CD4-positive, alpha-beta T cell treated with Interleukin-12 subunit alpha and Interleukin-12 subunit beta, for 1 hour (primary cell): ENCODE results near the gene RBM23.
"Not testable (repeated sequence)": the region's sequence is repeated elsewhere in the genome, so short reads cannot be mapped to it uniquely, and the experiment has no call there.

Source experiments
- DNase-seq: peaks from one replicate; pipeline ENCODE4 v3.0.0-alpha.2; 2020

Gene RBM23

DNA sequence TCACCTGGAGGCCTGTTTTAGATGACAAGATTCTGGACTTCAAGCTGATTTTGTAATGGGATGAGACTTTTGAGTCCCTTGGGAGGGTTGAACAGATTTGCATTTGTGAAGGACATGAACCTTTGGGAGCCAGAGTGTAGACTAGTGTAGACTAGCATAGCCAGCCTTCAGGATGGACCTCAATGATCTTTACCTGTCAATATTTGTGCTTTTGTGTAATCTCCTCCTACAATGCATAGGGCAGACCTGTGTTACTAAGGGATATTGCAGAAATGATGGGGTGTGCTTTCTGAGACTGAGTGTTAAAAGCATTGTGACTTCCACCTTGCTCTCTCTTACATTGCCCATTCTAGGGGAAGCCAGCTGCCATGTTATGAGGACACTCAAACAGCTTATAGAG, 57.3 kb downstream of the RBM23 start:
- DNase-seq: no peak

DNA sequence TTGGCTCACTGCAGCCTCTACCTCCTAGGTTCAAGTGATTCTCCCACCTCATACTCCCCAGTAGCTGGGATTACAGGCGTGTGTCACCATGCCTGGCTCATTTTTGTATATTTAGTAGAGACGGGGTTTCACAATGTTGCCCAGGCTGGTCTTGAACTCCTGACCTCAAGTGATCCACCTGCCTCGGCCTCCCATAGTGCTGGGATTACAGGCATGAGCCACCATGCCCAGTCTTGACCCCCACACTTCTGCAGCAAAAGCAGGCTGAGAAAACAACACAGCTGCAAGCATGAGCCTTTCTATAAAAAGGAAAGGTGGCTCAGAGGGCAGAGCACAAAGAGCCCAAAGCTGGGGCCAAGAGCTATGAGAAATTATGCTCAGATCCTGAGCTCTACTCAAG, 58.6 kb downstream of the RBM23 start:
- not testable (repeated sequence) for DNase-seq

DNA sequence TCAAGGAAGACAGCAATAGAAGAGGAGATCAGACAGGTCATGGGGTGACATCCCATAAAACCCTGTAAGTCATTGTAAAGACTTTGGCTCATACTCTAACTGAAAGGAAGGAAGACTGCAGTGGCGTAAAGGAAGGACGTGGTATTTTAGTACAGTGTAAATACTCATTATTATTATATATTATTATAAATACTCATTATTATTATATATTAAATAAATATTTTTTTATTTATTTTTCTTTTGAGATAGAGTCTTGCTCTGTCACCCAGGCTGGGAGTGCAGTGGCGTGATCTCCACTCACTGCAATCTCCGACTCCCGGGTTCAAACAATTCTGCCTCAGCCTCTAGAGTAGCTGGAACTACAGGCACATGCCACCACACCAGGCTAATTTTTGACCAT, 62.5 kb downstream of the RBM23 start:
- DNase-seq: no peak

DNA sequence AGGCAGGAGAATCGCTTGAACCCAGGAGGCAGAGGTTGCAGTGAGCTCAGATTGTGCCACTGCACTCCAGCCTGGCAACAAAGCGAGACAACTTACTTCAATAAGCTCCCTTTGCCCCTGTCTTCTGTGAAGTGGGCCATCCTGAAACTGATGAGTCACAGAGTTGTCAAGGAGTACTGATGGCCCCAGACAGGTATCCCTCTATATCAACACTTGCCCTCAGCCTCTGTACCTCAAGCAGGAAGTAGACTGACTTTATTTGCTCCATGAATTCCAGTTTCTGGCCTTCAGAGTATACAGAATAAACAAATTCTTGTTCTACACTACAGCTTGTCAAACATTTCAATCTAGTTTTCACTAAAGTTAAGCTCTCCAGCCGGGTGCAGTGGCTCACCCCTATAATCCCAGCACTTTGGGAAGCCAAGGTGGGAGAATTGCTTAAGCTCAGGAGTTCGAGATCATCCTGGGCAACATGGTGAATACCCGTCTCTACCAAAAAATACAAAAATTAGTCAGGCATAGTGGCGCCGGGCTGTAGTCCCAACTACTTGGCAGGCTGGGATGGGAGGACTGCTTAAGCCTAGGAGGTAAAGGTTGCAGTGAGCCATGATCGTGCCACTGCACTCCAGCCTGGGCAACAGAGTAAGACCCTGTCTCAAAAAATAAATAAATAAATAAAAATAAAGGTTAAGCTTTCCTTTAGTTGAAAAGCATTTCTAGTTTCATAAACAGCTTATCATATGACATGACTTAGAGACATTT, 63.8 kb downstream of the RBM23 start:
- DNase-seq: no peak

DNA sequence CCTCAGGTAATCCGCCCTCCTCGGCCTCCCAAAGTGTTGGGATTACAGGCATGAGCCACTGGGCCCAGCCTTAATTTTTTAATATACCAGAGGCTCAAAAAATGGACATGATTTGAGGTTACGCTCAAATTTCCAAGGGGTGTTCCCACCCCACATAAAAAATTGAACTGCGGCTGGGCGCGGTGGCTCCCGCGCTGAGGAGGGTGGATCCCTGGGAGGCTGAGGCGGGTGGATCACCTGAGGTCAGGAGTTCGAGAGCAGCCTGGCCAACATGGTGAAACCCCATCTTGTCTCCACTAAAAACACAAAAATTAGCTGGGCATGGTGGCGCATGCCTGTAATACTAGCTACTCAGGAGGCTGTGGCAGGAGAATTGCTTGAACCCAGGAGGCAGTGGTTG, 64.7 kb downstream of the RBM23 start:
- not testable (repeated sequence) for DNase-seq

DNA sequence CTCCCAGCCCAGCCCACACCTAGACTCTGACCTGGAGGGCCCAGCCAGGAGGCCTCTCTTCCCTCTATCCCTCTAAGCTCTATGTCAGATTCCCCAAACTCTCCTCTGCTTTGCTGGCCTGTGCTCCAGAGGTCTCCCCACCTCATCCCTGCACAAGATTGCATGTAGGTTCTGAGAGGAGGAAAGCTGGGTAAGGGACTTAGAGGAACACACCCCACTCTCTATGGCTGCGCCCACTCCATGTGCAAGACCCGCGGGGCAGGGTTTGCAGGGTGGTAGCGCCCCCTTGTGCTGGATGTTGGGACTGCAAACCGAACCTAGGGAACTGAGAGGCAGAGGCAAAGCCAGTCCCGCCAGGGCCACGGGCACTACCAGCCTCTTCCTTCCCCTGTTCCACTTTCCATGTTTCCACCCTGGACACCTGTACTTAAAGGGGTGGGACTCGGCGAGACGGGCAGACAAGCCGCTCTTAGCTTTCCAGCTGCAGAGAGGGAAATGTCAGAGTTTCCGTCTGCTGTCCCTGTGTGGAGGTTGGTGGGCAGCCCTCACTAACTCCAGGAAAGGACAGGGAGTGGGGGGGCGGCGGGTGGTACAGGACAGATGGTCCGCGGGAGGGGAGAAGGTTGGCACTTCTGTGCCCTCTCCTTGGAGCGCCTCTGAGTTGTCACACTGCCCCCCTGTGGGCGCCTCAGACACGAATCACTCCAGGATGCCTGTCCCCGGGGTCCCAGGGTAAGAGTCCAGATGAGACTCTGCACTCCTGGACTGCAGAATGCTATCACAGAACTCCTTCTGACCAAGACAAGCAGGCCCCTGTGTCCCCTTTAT, 65.8 kb downstream of the RBM23 start:
- peak; percentile 88 for DNase-seq

DNA sequence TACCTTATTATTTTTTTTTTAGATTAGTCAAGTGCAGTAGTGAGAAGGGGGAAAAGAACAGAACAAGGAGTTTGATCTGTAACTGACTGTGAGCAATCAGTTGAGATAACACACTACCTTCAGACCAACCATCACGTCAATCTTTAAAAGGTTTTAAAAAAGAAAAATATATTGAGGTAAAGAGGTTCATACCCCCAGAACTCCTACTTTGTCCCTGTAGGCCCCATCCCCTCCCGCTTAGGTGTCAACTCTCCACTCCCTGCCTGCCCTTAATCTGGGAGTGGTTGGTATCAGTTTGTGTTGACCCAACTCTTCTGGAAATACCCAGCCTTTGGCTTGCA, 66.4 kb downstream of the RBM23 start:
- DNase-seq: no peak

DNA sequence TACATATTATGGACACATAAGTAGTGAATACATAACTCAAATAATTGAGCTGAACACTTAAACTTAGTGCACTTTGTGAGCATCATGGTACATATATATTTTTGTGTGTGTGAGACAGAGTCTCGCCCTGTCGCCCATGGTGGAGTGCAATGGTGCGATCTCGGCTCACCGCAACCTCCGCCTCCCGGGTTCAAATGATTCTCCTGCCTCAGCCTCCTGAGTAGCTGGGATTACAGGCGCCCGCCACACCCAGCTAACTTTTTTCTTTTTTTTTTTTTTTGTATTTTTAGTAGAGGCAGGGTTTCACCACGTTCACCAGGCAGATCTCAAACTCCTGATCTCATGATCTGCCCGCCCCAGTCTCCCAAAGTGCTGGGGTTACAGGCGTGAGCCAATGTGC, 66.8 kb downstream of the RBM23 start:
- DNase-seq: not testable (repeated sequence)

DNA sequence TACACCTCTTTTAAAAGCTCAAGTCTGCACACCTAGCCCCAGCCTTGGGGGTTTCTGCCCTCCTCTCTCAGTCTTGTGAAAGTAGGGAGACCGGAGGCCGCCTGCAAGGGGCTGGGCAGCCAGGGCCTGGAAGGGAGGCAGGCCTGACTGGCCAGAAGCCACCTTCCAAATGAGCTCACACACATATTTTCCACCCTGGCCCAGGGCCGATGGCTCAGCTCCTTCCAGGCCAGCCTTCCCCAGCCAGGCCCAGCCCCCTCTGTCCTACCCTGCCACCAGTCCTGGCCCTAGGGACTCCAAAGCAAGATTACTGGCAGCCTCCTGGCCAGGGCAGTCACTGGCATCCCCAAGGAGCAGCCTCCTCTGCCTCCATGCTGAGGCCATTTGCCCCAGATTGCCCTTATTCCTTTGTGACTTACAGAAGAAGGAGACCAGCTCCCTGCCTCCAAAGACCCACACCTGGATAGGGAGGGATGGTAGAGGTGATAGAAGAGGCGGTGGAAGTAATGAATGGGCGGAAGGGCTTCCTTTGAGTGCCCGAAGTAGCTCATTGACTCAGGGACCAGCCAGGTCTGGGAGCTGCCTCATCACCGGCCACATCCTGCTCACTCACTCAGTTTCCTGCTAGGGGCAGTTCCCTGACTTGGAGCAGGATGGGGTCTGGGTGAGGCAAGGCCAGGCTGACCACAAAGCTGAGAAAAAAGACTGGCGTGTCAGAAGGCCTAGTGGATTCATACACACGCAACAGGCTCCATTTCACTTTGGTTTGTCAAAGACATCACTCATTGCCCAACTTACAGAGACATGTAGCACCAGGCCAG, 67.8 kb downstream of the RBM23 start:
- no peak for DNase-seq

DNA sequence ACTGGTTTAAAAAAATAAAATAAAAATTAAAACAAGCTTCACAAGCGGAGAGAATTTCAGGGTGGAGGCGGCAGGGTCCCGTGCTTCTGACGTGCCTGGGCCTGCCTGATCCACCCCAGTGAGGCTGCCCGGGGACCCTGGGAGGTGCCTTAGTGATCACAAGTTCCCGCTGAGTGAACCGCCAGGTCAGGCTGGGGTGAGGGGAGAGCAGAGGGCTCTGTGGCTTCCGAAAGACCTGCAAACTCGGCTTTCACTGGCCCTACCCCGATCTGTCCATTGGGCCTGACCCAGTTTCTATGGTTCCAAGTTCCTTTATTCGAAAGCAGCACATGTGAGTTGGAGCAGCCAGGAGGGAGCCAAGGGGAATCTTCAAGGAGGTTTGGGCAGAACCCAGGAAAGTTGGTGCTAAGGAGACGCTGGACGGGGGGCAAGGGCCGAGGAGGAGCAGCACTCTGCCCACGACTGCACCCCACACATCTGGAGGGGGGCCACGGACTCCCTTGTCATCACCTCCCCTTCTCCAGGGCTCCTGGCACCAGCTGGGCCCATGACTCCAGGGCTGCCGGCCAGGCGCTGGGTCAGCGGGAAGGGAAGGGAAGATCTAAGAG, 69.6 kb downstream of the RBM23 start:
- no peak for DNase-seq

DNA sequence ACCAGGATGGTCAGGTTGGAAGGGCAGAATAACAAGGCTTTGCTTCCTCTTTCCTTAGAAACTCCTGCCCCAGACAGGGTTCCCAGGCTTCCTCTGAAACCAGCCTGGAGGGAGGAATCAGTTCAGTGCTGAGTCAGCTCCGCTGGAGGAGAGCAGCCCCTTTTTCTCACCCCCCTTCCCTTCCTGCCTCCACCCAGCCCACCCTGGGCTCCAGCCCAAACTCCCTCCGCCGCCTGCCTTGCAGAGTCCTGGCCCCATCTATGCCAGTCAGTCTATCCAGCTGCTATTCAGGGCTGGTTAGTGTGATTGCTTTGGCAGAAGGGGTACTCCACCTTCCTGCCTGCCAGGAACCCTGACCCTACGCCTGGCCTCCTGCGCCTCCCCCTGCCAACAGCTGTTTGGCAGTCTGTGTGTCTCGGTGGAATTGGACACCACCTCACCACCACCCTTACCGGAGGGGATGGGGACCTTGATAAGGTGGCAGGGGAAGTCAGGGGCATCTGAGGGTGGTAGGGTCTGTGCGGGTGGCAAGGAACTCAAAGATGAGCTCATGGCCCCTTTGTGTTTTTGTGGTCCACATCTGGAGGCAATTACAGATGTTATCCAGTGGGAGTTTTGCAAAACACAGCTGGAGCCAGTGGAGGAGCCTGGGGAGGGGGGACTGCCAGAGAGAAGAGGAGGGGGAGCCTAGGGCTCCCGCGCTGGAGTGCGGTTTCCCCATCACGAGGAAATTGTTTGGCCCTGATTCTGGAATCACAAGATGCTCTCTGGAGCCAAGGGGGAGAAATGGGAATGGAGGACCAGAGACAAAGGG, 70.4 kb downstream of the RBM23 start:
- no peak for DNase-seq

DNA sequence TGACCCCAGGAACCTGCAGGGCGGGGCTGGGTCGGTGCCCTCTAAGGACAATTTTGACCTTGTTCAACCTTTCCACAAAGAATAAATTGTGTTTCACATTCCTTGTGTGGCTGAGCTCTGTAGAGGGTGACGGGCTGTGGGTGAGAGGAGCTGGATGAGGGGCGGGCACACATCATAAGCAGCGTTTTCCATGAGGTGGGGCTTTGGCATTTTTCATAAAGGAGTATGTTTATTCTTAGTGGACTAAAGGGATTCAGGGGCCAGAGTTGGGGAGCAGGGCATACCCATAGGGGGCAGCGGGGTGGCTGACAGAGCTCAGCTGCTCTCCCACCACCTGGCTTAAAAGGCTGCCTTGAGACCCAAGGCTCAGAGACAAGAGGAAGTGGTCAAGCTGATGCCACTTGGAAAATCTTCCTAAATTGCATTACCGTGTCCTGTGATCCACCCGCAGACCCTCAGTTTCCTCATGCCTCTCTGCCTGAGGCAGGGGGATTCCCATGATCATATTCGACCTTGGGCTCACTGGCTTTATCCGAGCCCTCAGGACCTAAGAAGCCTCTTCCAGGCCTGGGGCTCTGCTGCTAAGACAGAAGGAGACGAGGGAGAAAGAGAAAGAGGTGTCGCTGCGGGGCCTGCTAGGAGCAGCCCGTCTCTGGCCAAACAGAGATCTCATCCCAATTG, 71.1 kb downstream of the RBM23 start:
- DNase-seq: no peak

DNA sequence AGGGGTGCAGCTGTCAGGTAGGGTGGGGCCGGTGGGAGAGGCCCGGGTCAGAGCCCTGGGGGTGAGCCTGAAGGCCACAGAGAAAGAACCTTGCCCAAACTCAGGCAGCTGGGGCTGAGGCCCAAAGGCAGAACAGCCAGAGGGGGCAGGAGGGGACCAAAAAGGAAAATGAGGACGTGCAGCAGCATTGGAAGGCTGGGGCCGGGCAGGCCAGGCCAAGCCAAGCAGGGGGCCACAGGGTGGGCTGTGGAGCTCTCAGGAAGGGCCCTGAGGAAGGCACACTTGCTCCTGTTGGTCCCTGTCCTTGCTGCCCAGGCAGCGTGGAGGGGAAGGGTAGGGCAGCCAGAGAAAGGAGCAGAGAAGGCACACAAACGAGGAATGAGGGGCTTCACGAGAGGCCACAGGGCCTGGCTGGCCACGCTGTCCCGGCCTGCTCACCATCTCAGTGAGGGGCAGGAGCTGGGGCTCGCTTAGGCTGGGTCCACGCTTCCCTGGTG, 72.1 kb downstream of the RBM23 start:
- DNase-seq: no peak

DNA sequence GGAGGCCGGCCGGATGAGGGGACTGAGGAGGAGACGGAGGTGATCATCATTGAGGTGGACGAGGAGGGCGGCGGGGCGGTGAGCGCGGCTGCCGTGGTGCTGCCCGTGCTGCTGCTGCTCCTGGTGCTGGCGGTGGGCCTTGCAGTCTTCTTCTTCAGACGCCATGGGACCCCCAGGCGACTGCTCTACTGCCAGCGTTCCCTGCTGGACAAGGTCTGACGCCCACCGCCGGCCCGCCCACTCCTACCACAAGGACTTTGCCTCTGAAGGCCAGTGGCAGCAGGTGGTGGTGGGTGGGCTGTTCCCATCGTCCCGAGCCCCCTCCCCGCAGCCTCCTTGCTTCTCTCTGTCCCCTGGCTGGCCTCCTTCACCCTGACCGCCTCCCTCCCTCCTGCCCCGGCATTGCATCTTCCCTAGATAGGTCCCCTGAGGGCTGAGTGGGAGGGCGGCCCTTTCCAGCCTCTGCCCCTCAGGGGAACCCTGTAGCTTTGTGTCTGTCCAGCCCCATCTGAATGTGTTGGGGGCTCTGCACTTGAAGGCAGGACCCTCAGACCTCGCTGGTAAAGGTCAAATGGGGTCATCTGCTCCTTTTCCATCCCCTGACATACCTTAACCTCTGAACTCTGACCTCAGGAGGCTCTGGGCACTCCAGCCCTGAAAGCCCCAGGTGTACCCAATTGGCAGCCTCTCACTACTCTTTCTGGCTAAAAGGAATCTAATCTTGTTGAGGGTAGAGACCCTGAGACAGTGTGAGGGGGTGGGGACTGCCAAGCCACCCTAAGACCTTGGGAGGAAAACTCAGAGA, 72.9 kb downstream of the RBM23 start:
- DNase-seq: no peak

DNA sequence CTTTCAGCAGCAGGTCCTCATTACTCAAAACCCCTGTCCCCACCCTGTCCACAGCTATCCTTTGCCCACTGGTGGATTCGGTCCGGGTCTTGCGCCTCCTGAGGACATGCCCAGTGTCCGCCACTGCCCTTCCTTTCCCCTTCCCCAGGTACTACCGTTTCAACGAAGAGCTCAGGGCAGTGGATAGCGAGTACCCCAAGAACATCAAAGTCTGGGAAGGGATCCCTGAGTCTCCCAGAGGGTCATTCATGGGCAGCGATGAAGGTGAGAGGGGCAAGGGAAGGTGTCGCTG, 73.9 kb downstream of the RBM23 start:
- no peak for DNase-seq

DNA sequence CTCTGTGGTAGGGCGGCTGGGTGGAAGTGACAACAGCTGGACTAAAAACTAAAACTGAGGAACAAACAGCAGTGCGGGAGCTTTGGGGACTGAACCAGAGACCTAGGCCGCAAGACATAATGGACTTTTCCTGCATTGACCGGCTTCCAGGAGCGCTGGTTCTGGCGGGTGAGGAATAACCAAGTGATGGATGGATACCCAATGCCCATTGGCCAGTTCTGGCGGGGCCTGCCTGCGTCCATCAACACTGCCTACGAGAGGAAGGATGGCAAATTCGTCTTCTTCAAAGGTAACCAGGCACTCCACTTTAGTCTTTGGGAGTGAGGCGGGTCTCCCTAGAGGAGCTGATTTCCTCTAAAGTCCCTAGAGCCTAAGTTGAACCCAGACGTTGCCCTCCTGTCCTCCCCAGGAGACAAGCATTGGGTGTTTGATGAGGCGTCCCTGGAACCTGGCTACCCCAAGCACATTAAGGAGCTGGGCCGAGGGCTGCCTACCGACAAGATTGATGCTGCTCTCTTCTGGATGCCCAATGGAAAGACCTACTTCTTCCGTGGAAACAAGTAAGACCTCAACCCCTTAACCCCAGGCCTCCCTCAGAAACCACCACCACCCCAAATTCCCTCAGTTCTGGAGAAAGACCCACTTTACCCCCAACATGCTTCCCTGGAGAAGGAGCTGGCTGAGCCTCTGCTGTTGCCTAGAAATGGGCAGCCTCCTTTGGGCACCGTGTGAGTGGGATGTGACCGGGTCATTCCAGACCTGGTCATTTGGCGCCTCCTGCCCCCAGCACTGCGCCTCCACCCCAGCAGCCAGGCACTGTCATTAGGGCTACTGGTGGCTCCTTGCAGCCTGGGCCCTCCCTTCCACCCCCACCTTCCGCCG, 74.5 kb downstream of the RBM23 start:
- DNase-seq: no peak
